Natural killer cell treated with Interleukin-12 subunit alpha and Interleukin-12 subunit beta and Interleukin-15 and Interleukin-18, amount 100 ng/mL, for 72 hours (primary cell): ENCODE measurements around the gene NOP9. TPM values are rescaled to one million over a fixed set of nuclear protein-coding genes. Genes with fewer than 3 reads are reported as not detected.

ENCODE experiments used
- ATAC-seq, 2 donors: fragments of 150-1000 bp; cut with Tn5 transposase in 1 of 2; sonication (Bioruptor Pico), chemical (Tn5 transposase) in 1 of 2; 2 replicates each; pipeline ENCODE4 v1.10.0; 2021
- DNase-seq: peaks from one replicate; pipeline ENCODE4 v3.0.0; 2022; ENCODE audit warnings: low spot score
- H3K27ac Mint-ChIP-seq, 2 donors: 1 replicate in 1 of 2; 2 replicates in 1 of 2; pipeline ENCODE4 v1.8.0; 2022; ENCODE audit warnings: mixed read lengths in 2 of 2, mild to moderate bottlenecking in 1 of 2, moderate library complexity in 1 of 2
- H3K27me3 Mint-ChIP-seq, 2 donors: 1 replicate in 1 of 2; 2 replicates in 1 of 2; pipeline ENCODE4 v1.8.0; 2022; ENCODE audit warnings: mixed read lengths in 2 of 2
- H3K36me3 Mint-ChIP-seq: one replicate; pipeline ENCODE4 v1.8.0; 2022; ENCODE audit warnings: mixed read lengths
- H3K4me1 Mint-ChIP-seq, 2 donors: 1 replicate in 1 of 2; 2 replicates in 1 of 2; pipeline ENCODE4 v1.8.0; 2022; ENCODE audit warnings: low read depth in 2 of 2, mixed read lengths in 2 of 2, mild to moderate bottlenecking in 1 of 2
- H3K4me3 Mint-ChIP-seq: one replicate; pipeline ENCODE4 v1.8.0; 2022; ENCODE audit warnings: mixed read lengths
- H3K9me3 Mint-ChIP-seq: 2 replicates; pipeline ENCODE4 v1.8.0; 2022; ENCODE audit warnings: mixed read lengths
- total RNA-seq, 2 donors: library from RNA; stranded (reverse); gene quantifications; one replicate each; pipeline ENCODE4 v1.2.3, GENCODE V29; 2022

Gene NOP9
- total RNA-seq, 2 donors from 2014 or later = 38.5 to 59.0 TPM

DNA sequence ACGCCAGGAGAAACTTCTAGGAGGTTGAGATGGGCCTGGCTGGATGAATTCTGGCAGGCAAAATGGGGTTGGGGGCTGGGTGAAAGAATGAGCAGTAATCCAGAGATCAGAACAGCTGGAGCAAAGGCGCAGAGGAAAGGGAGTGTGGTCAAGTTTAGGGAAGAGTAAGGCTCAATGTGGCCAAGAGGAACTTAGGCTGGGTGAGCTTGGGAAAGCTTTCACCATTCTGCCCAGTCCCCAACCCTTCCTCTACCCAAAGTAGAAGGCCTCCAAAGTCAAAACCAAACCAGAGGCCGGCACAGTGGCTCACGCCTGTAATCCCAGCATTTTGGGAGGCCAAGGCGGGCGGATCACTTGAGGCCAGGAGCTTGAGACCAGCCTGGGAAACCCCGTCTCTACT lies 18.0 kb upstream of the NOP9 start:
- H3K4me3 Mint-ChIP-seq = no peak overlapping the region
- H3K27ac Mint-ChIP-seq = no peak overlapping the region
- H3K9me3 Mint-ChIP-seq = no peaks in the 10 kb centered on the region
- H3K4me1 Mint-ChIP-seq = peaks cover 26 to 29% of the 10 kb centered on the region in 2 donors
- H3K36me3 Mint-ChIP-seq = no peaks in the 10 kb centered on the region
- DNase-seq (no peak), ATAC-seq (no peak)
- H3K27me3 Mint-ChIP-seq = no peaks in the 10 kb centered on the region

GRCh38 chr14:24282736-24283135 lies 16.9 kb upstream of the NOP9 start:
- H3K4me3 Mint-ChIP-seq = no peak overlapping the region
- no peaks in the 10 kb centered on the region for H3K9me3 Mint-ChIP-seq
- no peaks in the 10 kb centered on the region for H3K36me3 Mint-ChIP-seq
- H3K4me1 Mint-ChIP-seq = peaks cover 24% of the 10 kb centered on the region in 2 donors
- H3K27me3 Mint-ChIP-seq = no peaks in the 10 kb centered on the region
- no peak overlapping the region for H3K27ac Mint-ChIP-seq
- ATAC-seq (no peak), DNase-seq (no peak)

DNA sequence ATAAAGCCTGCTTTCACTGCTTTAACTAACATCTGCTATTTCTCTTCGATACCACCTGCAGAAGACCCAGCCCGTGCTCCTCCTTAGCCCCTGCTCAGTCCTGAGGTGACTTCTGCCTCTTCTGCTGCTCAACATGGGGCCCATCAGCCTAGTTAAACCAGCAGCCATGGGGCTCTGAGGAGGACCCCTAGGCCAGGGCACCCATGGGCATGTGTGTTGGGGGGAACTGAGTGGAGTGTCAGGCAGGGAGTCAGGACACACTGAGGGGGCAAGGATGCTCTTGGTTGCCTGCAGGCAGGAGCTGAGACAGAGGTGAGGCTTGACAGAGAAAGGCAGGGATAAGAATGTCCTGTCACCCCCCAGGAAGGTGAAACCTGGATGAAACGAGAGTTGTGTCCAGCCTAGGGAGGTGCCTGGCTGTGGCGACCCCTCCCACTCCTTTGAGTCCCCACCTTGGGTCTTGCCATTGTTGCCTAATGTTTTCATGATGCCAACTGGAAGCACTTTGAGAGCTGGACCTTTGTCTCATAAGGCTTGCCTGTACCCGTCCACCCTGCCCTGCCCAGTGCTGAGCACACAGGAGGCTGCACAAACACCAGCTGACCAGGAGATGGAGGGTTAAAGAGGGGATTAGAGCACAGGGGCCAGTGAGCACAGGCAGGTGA lies 15.7 kb upstream of the NOP9 start:
- Mint-ChIP-seq H3K4me1 (peaks cover 18 to 26% of the 10 kb centered on the region in 2 donors), H3K27ac (no peak overlapping the region), H3K4me3 (no peak overlapping the region), H3K27me3 (no peaks in the 10 kb centered on the region), H3K36me3 (no peaks in the 10 kb centered on the region), H3K9me3 (no peaks in the 10 kb centered on the region)
- ATAC-seq = no peak
- DNase-seq = no peak

- Mint-ChIP-seq H3K4me3 (no peak overlapping the region), H3K27me3 (no peaks in the 10 kb centered on the region), H3K27ac (no peak overlapping the region), H3K9me3 (no peaks in the 10 kb centered on the region), H3K36me3 (no peaks in the 10 kb centered on the region), H3K4me1 (peaks cover 15 to 25% of the 10 kb centered on the region in 2 donors)
- ATAC-seq (peak in 1 of 2 donors; percentile 15), DNase-seq (no peak)
Measured at GRCh38 chr14:24284501-24285035, 15.1 kb upstream of the NOP9 start.

GRCh38 chr14:24285351-24285750 lies 14.3 kb upstream of the NOP9 start:
- H3K4me3 Mint-ChIP-seq = no peak overlapping the region
- no peaks in the 10 kb centered on the region for H3K9me3 Mint-ChIP-seq
- no peak overlapping the region for H3K27ac Mint-ChIP-seq
- H3K27me3 Mint-ChIP-seq = no peaks in the 10 kb centered on the region
- peaks cover 22 to 28% of the 10 kb centered on the region in 2 donors for H3K4me1 Mint-ChIP-seq
- no peak for ATAC-seq
- no peak for DNase-seq
- H3K36me3 Mint-ChIP-seq = peaks cover 2% of the 10 kb centered on the region

DNA sequence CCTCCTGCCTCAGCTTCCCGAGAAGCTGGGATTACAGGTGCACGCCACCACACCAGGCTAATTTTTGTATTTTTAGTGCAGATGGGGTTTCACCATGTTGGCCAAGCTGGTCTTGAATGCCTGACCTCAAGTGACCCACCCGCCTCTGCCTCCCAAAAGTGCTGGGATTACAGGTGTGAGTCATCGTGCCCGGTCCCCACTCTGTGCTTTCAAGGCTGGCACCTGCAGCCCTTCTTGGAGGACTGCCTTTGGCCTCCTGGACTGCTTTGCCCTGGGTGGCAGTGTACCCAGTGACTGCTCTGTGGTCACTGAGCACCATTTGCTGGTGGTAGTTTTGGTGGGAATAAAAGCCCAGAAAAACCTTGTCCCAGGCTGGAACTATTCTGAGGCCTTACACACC lies 12.7 kb upstream of the NOP9 start:
- no peak overlapping the region for H3K27ac Mint-ChIP-seq
- H3K27me3 Mint-ChIP-seq = no peaks in the 10 kb centered on the region
- H3K9me3 Mint-ChIP-seq = no peaks in the 10 kb centered on the region
- no peak overlapping the region for H3K4me3 Mint-ChIP-seq
- no peak for DNase-seq
- H3K4me1 Mint-ChIP-seq = peaks cover 21 to 23% of the 10 kb centered on the region in 2 donors
- H3K36me3 Mint-ChIP-seq = peaks cover 8% of the 10 kb centered on the region
- ATAC-seq = no peak

DNA sequence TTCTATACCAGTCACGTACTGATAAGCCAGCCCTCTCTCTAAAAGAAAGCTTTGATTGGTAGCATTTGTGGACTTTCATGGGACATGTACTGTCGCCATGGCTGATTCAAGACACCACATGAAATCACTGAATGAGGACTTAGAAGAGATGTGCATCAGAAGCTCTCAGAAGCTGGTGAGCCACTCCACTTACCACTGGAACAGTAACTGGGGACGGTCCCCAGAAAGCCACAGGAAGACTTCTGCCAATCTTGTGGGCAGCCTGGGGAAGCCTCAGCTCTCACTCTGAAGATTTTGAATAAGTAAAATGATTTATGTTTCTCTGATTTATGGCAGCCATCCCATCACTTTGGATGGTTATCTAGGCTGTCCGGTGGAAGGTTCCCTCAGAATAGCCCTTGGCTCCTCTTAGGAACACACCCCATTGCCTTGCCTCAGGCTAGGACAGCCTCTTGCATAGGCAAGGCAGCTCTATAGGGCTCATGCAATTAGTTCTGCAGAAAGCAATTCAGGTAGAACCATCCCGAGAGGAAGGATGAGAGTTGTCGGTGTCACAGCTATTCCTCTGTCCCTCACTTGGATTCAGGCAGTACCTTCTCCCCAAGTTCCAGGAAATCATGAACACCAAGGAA lies 9.9 kb upstream of the NOP9 start:
- H3K4me3 Mint-ChIP-seq = no peak overlapping the region
- H3K9me3 Mint-ChIP-seq = no peaks in the 10 kb centered on the region
- H3K4me1 Mint-ChIP-seq = peaks cover 21 to 23% of the 10 kb centered on the region in 2 donors
- peaks cover 8% of the 10 kb centered on the region for H3K36me3 Mint-ChIP-seq
- peak; percentile 94 to 98 for ATAC-seq
- no peak overlapping the region for H3K27ac Mint-ChIP-seq
- no peaks in the 10 kb centered on the region for H3K27me3 Mint-ChIP-seq
- no peak for DNase-seq

GRCh38 chr14:24290746-24291145 lies 8.9 kb upstream of the NOP9 start:
- Mint-ChIP-seq H3K36me3 (peaks cover 8% of the 10 kb centered on the region), H3K4me3 (no peak overlapping the region), H3K27me3 (no peaks in the 10 kb centered on the region), H3K27ac (no peak overlapping the region), H3K4me1 (peaks cover 21 to 23% of the 10 kb centered on the region in 2 donors), H3K9me3 (no peaks in the 10 kb centered on the region)
- DNase-seq = no peak
- ATAC-seq = no peak

GRCh38 chr14:24291446-24292117 lies 8.1 kb upstream of the NOP9 start:
- no peaks in the 10 kb centered on the region for H3K27me3 Mint-ChIP-seq
- ATAC-seq (no peak), DNase-seq (no peak)
- peaks cover 28 to 31% of the 10 kb centered on the region in 2 donors for H3K4me1 Mint-ChIP-seq
- H3K9me3 Mint-ChIP-seq = no peaks in the 10 kb centered on the region
- H3K27ac Mint-ChIP-seq = no peak overlapping the region
- no peak overlapping the region for H3K4me3 Mint-ChIP-seq
- peaks cover 8% of the 10 kb centered on the region for H3K36me3 Mint-ChIP-seq

DNA sequence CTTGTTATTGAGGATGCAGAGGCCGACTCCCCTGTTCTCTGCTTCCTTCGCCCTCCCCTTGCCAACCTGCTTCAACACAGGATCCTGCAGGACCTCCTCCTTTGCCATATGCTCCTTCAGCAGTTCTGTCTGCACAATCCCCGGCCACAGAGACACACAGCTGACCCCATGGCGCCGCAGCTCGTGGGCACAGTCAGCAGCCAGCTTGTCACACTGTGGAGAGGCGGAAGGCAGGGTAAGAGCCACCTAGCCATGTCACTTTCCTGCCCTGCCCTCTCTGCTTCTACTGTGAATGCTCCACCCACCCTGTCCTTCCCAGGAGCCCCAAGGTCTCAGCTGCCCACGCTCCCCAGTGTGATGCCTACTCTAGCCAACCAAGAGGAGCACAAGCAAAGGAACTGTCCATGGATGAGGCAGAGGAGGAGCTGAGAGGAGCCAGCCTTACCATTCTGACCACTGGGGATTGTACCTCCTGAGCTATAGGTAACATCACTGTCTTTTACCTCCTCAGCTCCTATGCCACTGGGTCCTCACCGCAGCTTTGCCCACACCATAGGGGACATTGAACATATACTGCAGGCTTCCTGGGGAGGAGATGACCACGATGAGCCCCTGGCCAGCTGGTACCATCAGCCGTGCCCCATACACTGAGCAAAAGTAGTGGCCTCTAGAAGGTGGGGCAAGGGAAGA lies 7.4 kb upstream of the NOP9 start:
- peaks cover 35 to 38% of the 10 kb centered on the region in 2 donors for H3K4me1 Mint-ChIP-seq
- H3K36me3 Mint-ChIP-seq = peaks cover 8% of the 10 kb centered on the region
- H3K9me3 Mint-ChIP-seq = no peaks in the 10 kb centered on the region
- no peak overlapping the region for H3K4me3 Mint-ChIP-seq
- no peak overlapping the region for H3K27ac Mint-ChIP-seq
- no peaks in the 10 kb centered on the region for H3K27me3 Mint-ChIP-seq
- ATAC-seq (no peak), DNase-seq (no peak)

GRCh38 chr14:24293525-24293924 lies 6.1 kb upstream of the NOP9 start:
- no peak for DNase-seq
- Mint-ChIP-seq H3K4me1 (peaks cover 33 to 39% of the 10 kb centered on the region in 2 donors), H3K27ac (no peak overlapping the region), H3K36me3 (peaks cover 8% of the 10 kb centered on the region), H3K4me3 (no peak overlapping the region), H3K9me3 (no peaks in the 10 kb centered on the region), H3K27me3 (no peaks in the 10 kb centered on the region)
- ATAC-seq = no peak

DNA sequence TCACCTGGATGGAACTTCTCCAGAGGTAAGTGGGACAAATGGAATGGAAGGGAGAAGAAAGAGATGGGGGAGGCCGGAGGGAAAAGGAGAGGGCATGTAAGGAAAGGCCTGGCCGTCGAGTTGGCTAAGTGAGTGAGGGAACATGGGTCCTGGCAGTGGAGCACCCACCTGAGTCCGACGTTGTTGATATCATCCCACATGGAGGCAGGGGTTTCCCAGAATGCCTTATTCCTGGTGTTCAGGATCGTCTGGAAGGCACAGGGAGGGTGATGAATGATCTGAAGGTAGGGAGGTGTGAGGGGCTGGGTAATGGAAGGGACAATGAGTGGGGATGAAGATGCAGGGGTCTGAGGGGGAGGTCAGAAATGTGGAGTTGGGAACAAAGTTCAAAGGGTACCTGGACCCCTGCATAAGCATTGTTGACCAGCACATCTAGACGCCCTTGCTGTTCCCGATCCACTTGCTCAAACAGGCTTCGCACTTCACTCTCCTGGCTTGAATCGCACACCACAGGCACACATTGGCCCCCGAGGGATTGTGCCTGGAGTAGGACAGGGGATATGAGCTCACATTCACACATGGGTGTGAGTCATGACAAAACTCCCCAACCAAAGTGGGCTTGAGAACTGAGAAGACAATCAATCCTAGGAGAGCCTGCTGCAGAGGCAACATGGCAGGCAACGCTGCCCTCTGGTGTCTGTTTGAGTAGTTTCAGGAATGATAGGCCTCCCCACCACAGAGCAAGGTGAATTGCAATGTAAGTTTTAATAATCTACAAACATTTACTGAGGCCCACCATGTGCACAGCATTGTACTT lies 3.1 kb upstream of the NOP9 start:
- H3K36me3 Mint-ChIP-seq = no peaks in the 10 kb centered on the region
- peak; percentile 80 to 84 for ATAC-seq
- H3K4me3 Mint-ChIP-seq = no peak overlapping the region

More for the DNA sequence above, 3.1 kb upstream of the NOP9 start:
- peaks cover 41 to 42% of the 10 kb centered on the region in 2 donors for H3K4me1 Mint-ChIP-seq
- peak overlapping the region; percentile 7 to 72 for H3K27ac Mint-ChIP-seq
- no peaks in the 10 kb centered on the region for H3K9me3 Mint-ChIP-seq
- no peaks in the 10 kb centered on the region for H3K27me3 Mint-ChIP-seq
- DNase-seq = peak; percentile 84
